Naive thymus-derived CD8-positive, alpha-beta T cell (primary cell): ENCODE measurements around the gene TMEM271. TPM values are rescaled to one million over a fixed set of nuclear protein-coding genes. Genes with fewer than 3 reads are reported as not detected.

ENCODE experiments used
- ATAC-seq, 2 donors: fragments of 150-1000 bp; cut with Tn5 transposase in 1 of 2; sonication (Bioruptor Pico), chemical (Tn5 transposase) in 1 of 2; 1 replicate in 1 of 2; 2 replicates in 1 of 2; pipeline ENCODE4 v1.10.0; 2021; ENCODE audit warnings: mild to moderate bottlenecking in 2 of 2, moderate library complexity in 2 of 2
- POLR2A ChIA-PET: fragments of 350-600 bp; sonication (Branson Sonifier 250); formaldehyde crosslinking; loops from one replicate; lab custom pipeline; 2021; ENCODE audit warnings: antibody characterized with exemption; lab: Charles Lee
- DNase-seq, 10 donors: peaks; one replicate each; pipeline versions ENCODE4 v3.0.0 to v3.0.0-alpha.2; 2020 to 2022
- H3K27ac Mint-ChIP-seq, 10 donors: one replicate each; pipeline ENCODE4 v1.8.0; 2020 to 2022; ENCODE audit warnings: mild to moderate bottlenecking in 10 of 10, mixed read lengths in 10 of 10, moderate library complexity in 4 of 10, inconsistent platforms in 1 of 10
- H3K27me3 Mint-ChIP-seq, 5 donors: one replicate each; pipeline ENCODE4 v1.8.0; 2021 to 2022; ENCODE audit warnings: mixed read lengths in 5 of 5
- H3K36me3 Mint-ChIP-seq, 3 donors: one replicate each; pipeline ENCODE4 v1.8.0; 2020 to 2022; ENCODE audit warnings: mixed read lengths in 3 of 3, mild to moderate bottlenecking in 2 of 3, inconsistent platforms in 1 of 3
- H3K4me1 Mint-ChIP-seq, 4 donors: one replicate each; pipeline ENCODE4 v1.8.0; 2021 to 2022; ENCODE audit warnings: mixed read lengths in 4 of 4
- H3K4me3 Mint-ChIP-seq, 10 donors: one replicate each; pipeline ENCODE4 v1.8.0; 2020 to 2022; ENCODE audit warnings: mild to moderate bottlenecking in 10 of 10, mixed read lengths in 10 of 10, moderate library complexity in 6 of 10, inconsistent platforms in 1 of 10
- H3K9me3 Mint-ChIP-seq, 9 donors: one replicate each; pipeline ENCODE4 v1.8.0; 2020 to 2022; ENCODE audit warnings: mixed read lengths in 9 of 9, mild to moderate bottlenecking in 3 of 9, inconsistent platforms in 1 of 9, moderate library complexity in 1 of 9
- polyA plus RNA-seq, 3 donors: library from polyadenylated mRNA; unstranded; fragments of 300-500 nt; fragmentation: Illumina TruSeq; gene quantifications; one replicate each; pipeline ENCODE4 v1.2.3, GENCODE V29; 2021
- total RNA-seq, 8 experiments: library from RNA in 2 of 8; stranded (reverse) in 2 of 8; gene quantifications; one replicate each; pipeline ENCODE4 v1.2.3 and lab custom pipeline; 2021 to 2026

Gene TMEM271
- total and polyA plus RNA-seq, 5 experiments from 2014 or later: not detected

DNA sequence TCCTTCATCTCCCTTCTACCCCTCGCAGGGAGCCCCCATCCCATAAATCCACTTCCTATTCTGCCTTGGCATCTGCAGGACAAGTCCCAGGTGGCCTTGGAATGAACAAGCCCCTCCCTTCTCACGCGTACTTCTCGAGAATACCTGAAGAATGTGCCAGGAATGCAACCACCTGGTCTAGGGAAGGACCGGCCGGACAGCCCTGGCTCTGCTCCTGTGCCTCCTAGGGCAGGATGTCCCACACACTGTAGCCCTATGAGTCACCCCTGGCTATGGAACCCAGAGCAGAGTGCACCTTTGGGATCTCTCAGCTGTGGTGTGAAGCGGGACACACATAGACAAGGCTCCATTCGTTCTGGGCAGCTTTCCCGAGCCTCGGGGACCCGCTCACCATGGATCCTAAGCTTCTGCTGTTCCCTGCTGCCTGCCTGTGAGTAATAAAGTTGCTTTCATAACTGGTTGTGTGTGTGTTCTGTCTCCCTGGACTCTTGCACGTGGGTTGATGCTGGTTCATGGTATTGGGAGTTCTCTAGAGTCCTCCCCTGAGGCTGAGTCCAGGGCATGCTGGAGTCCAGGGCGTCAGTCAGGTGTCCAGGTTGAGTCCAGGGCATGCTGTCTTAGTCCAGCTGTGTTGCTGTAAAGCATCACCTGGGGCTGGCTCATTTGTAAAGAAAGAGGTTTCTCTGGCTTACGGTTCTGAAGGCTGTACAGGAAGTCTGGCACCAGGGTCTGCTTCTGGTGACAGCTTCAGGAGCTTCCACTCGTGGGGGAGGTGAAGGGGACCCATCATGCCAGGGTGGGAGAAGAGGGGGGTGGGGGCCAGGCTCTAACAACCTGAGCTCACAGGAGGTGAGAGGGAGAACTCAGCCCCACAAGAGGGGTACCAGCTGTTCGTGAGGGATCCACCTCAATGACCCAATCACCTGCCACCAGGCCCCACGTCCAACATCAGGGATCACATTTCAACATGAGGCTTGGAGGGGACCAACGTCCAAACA lies 41.8 kb upstream of the TMEM271 start:
- H3K27ac Mint-ChIP-seq: no peak overlapping the region
- DNase-seq: no peak
- H3K4me1 Mint-ChIP-seq: peaks cover 0 to 2% (median 0%) of the 10 kb centered on the region in 4 donors
- POLR2A ChIA-PET: no interaction called here
- ATAC-seq: no peak
- peaks cover 2 to 20% (median 12%) of the 10 kb centered on the region in 5 donors for H3K27me3 Mint-ChIP-seq
- no peaks in the 10 kb centered on the region for H3K36me3 Mint-ChIP-seq
- no peak overlapping the region for H3K4me3 Mint-ChIP-seq
- H3K9me3 Mint-ChIP-seq: no peaks in the 10 kb centered on the region

DNA sequence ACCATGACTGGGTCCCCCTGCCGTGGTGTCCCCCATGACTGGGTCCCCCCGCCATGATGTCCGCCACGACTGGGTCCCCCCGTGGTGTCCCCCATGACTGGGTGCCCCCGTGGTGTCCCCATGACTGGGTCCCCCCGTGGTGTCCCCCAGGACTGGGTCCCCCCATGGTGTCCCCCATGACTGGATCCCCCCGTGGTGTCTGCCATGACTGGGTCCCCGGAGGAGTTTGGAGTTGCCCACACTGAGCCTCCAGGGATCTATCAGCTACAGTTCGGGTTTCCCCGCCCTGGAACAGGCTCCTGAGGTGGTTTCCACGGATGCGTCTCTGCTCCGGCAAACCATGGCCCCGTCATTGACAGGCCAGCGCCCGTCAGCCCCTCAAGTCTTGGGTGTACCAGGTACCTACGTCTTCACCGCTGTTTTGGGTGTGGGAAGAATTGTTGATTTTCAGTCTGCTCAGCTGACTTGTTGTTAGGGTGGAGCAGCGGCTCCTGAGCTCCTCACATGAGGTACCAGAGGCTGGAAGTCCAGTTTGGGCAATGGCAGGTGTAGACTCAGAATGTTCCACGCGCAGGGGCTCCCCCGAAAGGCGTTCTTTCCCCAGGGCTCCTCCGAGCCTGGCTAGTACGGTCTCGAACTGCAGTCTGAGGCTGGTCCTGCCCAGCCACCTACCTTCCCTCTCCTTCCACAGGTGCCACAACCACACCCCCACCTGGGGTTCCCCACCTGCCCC lies 41.0 kb upstream of the TMEM271 start:
- POLR2A ChIA-PET: no interaction called here
- Mint-ChIP-seq H3K36me3 (no peaks in the 10 kb centered on the region), H3K4me3 (no peak overlapping the region), H3K27ac (no peak overlapping the region), H3K4me1 (peaks cover 0 to 2% (median 0%) of the 10 kb centered on the region in 4 donors), H3K27me3 (peaks cover 1 to 20% (median 12%) of the 10 kb centered on the region in 5 donors), H3K9me3 (no peaks in the 10 kb centered on the region)
- DNase-seq (no peak), ATAC-seq (no peak)

DNA sequence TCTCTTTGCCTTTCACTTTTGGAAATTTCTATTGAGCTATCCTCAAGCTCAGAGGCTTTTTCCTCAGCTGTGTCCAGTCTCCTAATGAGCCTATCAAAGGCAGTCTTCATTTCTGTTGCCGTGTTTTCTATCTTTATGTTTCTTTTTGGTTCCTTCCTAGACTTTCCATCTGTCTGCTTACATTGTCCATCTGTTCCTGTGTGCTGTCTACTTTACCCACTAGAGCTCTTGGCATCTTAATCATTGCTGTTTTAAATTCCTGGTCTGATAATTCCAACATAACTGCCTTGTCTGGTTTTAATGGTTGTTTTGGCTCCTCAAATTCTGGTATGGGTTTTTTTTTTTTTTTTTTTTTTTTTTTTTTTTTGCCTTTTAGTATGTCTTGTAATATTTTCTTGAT lies 40.0 kb upstream of the TMEM271 start:
- ATAC-seq: no peak
- Mint-ChIP-seq H3K9me3 (no peaks in the 10 kb centered on the region), H3K4me1 (peaks cover 0 to 2% (median 0%) of the 10 kb centered on the region in 4 donors), H3K27ac (no peak overlapping the region), H3K27me3 (peaks cover 0 to 20% (median 12%) of the 10 kb centered on the region in 5 donors), H3K4me3 (no peak overlapping the region), H3K36me3 (no peaks in the 10 kb centered on the region)
- no peak for DNase-seq
- POLR2A ChIA-PET: no interaction called here

DNA sequence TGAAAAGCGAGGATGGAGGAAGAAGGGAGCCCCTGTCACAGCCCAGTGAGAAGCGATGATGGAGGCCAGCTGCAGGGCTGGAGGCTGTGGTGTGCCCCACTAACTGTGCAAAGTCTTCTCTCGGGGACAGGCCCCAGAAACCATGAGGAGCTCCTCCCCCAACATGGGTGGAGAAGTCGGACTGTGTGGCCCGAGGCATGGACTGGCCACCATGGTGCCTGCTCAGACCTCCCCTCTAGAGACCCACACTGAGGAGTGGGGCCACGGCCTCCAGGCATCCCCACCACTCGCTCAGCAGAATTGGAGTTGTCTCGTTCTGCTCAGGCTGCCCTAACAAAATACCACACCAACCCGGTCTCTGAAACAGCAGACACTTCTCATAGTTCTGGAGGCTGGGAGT lies 37.0 kb upstream of the TMEM271 start:
- Mint-ChIP-seq H3K4me1 (peaks cover 0 to 3% (median 1%) of the 10 kb centered on the region in 4 donors), H3K27me3 (peaks cover 7 to 33% (median 12%) of the 10 kb centered on the region in 5 donors), H3K4me3 (no peak overlapping the region), H3K27ac (no peak overlapping the region), H3K36me3 (no peaks in the 10 kb centered on the region), H3K9me3 (peaks cover 0 to 4% (median 0%) of the 10 kb centered on the region in 9 donors)
- POLR2A ChIA-PET: no interaction called here
- ATAC-seq: no peak
- no peak for DNase-seq

DNA sequence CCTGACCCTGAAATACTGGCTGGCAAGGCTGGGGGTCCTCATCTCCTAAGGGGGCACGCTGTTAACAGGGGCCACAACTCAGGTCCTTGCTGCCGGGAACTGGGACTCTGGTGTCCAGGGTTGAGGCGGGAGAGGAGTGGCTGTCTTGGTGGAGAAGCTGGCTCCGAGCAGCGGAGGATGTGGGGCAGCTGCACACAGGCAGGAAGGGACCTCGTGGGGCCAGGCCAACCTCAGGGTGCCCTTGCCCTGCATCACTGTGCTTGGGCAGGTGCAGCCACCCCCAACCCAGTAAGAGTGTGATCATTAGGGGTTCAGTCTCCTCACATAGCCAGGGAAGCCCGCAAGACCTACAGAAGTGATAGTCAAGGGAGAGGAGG lies 36.6 kb upstream of the TMEM271 start:
- Mint-ChIP-seq H3K9me3 (peaks cover 0 to 4% (median 0%) of the 10 kb centered on the region in 9 donors), H3K27me3 (peaks cover 5 to 29% (median 10%) of the 10 kb centered on the region in 5 donors), H3K4me1 (peaks cover 0 to 3% (median 1%) of the 10 kb centered on the region in 4 donors), H3K4me3 (no peak overlapping the region), H3K27ac (no peak overlapping the region), H3K36me3 (no peaks in the 10 kb centered on the region)
- peak in 1 of 10 donors; percentile 50 for DNase-seq
- no peak for ATAC-seq
- POLR2A ChIA-PET: no interaction called here

DNA sequence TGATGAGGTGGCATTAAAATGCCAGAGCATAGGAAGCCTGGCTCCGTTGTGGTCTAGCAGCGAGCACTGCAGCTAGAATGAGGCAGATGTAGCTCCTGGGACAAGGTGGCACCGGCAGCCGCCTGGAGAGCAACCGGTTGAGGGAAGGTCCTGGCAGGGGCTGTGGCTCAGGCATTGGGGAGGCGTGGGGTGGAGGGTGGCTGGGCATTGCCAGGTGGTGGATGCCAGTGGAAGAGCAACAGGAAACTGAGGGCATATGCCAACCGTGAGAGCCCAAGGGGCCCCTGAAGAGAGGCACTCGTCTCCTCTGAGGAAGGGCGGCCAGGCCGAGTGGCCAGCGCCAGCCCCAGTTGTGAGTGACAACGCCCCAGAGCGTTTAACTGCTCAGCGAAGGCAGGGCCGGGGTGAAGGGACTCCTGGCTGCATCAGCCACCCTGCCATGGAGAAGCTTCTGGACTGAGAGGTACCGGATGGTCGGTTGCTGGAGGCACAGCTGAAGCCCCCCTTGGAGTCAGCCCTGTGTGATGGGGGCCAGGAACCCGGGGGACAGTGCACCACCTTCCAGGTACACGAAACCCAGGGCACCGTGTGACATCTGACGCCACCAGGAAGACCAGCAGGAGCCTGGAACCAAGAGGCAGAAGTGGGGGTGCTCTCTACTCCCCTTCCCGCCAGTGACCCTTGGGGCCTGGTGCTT lies 36.1 kb upstream of the TMEM271 start:
- POLR2A ChIA-PET: no interaction called here
- H3K4me1 Mint-ChIP-seq: peaks cover 0 to 3% (median 1%) of the 10 kb centered on the region in 4 donors
- H3K36me3 Mint-ChIP-seq: no peaks in the 10 kb centered on the region
- H3K4me3 Mint-ChIP-seq: no peak overlapping the region
- H3K9me3 Mint-ChIP-seq: peaks cover 0 to 4% (median 0%) of the 10 kb centered on the region in 9 donors
- DNase-seq: no peak
- no peak overlapping the region for H3K27ac Mint-ChIP-seq
- ATAC-seq: no peak
- H3K27me3 Mint-ChIP-seq: peaks cover 5 to 24% (median 12%) of the 10 kb centered on the region in 5 donors

DNA sequence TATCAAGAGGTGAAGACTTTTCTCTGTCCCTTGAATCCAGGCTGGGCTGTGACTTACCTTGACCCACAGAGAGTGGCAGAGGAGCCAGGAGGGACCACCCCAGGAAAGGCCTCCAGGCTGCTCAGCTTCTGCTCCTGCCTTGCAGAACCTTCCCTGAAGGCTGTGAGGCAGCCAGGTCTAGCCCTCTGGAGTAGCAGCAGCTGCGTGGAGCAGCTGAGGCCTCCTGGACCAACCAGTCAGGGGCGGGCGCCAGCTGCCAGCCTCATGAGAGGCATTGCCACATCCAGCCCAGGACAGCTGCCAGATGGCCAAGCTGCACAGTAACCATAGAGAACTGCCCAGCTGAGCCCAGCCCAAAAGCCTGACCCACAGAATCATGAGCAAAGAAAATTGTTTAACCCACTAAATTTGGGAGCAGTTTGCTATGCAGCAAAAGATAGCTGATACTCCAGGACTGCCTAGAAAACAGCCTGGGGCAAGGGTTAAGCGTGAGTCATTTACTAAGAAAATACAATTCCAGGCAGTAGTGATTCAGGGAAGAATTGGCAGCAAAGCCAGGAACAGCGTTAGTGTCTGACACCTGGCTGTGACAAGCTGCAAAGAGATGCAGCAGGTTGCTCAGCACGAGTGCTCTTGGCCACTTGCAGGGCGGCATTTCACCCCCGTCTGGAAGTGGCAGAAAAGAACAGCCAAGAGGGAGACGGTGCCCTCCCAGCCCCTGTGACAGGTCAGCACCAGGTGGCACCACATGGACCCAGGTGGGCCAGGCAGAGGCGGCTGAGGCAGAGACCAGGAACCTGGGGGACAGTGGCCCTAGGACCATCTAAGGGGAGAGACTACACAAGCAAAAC lies 34.5 kb upstream of the TMEM271 start:
- no peaks in the 10 kb centered on the region for H3K36me3 Mint-ChIP-seq
- ATAC-seq: no peak
- peaks cover 5 to 24% (median 12%) of the 10 kb centered on the region in 5 donors for H3K27me3 Mint-ChIP-seq
- no peak overlapping the region for H3K4me3 Mint-ChIP-seq
- peak in 1 of 10 donors; percentile 55 for DNase-seq
- H3K27ac Mint-ChIP-seq: no peak overlapping the region
- POLR2A ChIA-PET: no interaction called here
- peaks cover 0 to 4% (median 0%) of the 10 kb centered on the region in 9 donors for H3K9me3 Mint-ChIP-seq
- peaks cover 0 to 3% (median 1%) of the 10 kb centered on the region in 4 donors for H3K4me1 Mint-ChIP-seq

DNA sequence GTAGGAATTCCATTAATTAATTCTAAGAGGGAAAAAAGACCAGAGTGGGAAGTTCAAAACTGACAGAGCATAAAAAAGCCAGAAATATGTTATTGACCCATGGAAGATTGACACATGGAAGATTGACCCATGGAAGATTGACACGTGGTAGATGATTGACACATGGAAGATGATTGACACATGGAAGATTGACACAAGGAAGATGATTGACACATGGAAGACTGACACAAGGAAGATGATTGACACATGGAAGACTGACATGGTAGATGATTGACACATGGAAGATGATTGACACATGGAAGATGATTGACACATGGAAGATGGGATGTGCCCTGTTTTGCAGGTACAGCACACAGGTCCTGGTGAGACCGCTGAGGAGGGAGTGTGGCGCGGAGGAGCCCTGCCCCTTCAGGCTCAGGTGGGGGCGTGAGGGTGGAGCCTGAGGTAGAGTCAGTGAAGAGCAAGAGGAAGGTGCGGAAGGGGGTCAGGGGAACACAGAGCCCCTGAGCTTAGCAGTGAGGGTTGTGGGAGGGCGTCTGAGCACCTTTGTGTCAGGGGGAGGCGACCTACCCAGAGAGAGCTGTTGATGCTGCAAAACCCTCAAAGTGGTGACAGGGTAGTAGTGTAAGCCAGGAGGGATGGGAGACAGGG lies 33.4 kb upstream of the TMEM271 start:
- Mint-ChIP-seq H3K27me3 (peaks cover 5 to 24% (median 9%) of the 10 kb centered on the region in 5 donors), H3K4me1 (peaks cover 0 to 5% (median under 1%) of the 10 kb centered on the region in 4 donors), H3K27ac (no peak overlapping the region), H3K9me3 (peaks cover 0 to 4% (median 0%) of the 10 kb centered on the region in 9 donors), H3K4me3 (no peak overlapping the region), H3K36me3 (no peaks in the 10 kb centered on the region)
- POLR2A ChIA-PET: no interaction called here
- DNase-seq (peak in 1 of 10 donors; percentile 13), ATAC-seq (no peak)

DNA sequence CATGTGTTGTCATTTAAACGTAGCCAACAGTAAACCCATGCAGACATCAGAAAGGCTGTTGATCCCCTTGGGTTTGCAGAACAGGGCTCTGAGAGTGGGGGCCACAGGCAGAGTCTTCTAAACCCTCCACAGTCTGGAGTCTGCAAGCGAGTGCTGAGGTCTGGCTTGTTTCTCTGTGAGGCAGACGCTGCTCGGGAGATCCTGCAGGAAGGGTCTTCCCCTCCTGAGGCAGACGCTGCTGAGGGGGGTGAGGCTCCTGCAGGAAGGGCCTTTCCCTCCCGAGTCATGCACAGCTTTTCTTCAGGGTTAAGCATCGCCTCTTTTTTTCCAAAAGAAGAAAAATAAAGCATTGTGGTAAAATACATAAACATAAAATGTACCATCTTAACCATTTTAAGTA lies 32.1 kb upstream of the TMEM271 start:
- POLR2A ChIA-PET: interaction anchor here (0.7 kb wide), 1 partner anchor 39 kb away, joined by 4 read pairs; no protein-coding TSS in a partner anchor
- DNase-seq (no peak), ATAC-seq (no peak)
- H3K27ac Mint-ChIP-seq: no peak overlapping the region
- no peaks in the 10 kb centered on the region for H3K36me3 Mint-ChIP-seq
- peaks cover 0 to 4% (median 0%) of the 10 kb centered on the region in 9 donors for H3K9me3 Mint-ChIP-seq
- H3K27me3 Mint-ChIP-seq: peaks cover 5 to 24% (median 9%) of the 10 kb centered on the region in 5 donors
- no peak overlapping the region for H3K4me3 Mint-ChIP-seq
- H3K4me1 Mint-ChIP-seq: peaks cover 6 to 14% (median 8%) of the 10 kb centered on the region in 4 donors

DNA sequence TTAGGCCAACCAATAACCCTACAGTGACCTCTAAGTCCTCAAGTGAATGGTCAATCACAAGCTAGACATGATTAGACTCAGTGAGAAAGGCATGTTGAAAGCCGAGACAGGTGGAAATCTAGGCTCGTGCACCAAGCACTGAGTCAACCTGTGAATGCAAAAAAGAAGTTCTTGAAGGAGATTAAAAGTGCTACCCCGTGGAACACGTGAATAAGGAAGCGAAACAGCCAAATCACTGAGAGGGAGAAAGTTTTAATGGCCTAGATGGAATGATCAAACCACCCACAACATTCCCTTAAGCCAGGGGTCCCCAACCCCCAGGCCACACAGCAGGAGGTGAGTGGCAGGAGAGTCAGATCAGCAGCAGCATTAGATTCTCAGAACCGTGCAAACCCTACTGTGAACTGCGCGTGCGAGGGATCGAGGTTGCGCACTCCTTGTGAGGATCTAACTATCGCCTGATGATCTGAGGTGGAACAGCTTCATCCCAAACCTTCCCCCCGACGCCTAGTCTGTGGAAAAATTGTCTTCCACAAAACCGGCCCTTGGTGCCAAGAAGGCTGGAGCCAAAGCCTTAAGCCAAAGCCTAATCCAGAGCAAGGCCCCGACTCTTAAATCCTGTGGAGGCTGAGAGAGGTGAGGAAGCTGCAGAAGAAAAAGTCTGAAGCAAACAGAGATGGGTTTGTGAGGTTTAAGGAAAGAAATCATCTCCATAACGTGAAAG lies 29.8 kb upstream of the TMEM271 start:
- Mint-ChIP-seq H3K9me3 (peaks cover 0 to 4% (median 0%) of the 10 kb centered on the region in 9 donors), H3K36me3 (no peaks in the 10 kb centered on the region), H3K27ac (no peak overlapping the region), H3K4me3 (no peak overlapping the region), H3K4me1 (peaks cover 6 to 17% (median 11%) of the 10 kb centered on the region in 4 donors), H3K27me3 (peaks cover 7 to 42% (median 16%) of the 10 kb centered on the region in 5 donors)
- ATAC-seq: no peak
- POLR2A ChIA-PET: no interaction called here
- DNase-seq: no peak

DNA sequence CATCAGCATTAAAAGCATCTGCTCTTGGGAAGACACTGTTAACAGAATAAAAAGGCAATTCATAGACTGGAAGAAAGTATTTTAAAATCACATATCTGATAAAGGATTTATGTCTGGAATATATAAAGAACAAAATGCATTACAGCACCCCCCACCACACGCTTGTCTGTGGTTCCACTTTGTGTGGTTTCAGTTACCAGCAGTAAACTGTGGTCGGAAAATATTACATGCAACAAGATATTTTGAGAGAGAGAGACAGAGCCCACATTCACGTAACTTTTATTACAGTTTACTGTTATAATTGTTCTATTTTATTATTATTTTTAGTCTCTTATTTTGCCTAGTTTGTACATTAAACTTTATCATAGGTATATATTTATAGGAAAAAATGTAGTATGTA lies 28.0 kb upstream of the TMEM271 start:
- Mint-ChIP-seq H3K27me3 (peaks cover 3 to 32% (median 12%) of the 10 kb centered on the region in 5 donors), H3K27ac (peak overlapping the region in 3 of 10 donors; percentile 16 to 17 (median 16)), H3K4me1 (peaks cover 6 to 16% (median 10%) of the 10 kb centered on the region in 4 donors), H3K4me3 (peak overlapping the region in 2 of 10 donors; percentile 3 to 8), H3K36me3 (no peaks in the 10 kb centered on the region), H3K9me3 (no peaks in the 10 kb centered on the region)
- POLR2A ChIA-PET: no interaction called here
- ATAC-seq (no peak), DNase-seq (peak in 4 of 10 donors; percentile 3 to 39 (median 23))
